Gastrocnemius medialis (tissue), 4 donors: ENCODE results near the gene ERBB2.

ENCODE experiments used
- POLR2A ChIP-seq, 2 donors: fragments of 450-650 bp; IDR thresholded peaks; one replicate each; pipeline ENCODE4 v1.6.1; 2017; ENCODE audit warnings: antibody characterized with exemption in 2 of 2, mild to moderate bottlenecking in 2 of 2, moderate library complexity in 2 of 2
- TF ChIP-seq, protein P1 (sequence below), 5 experiments: fragments of 450-650 bp in 3 of 5; fragments of 200-600 bp in 2 of 5; sonication (generic) in 2 of 5; IDR thresholded peaks in 4 of 5; conservative IDR thresholded peaks in 1 of 5; 1 replicate in 4 of 5; 2 replicates in 1 of 5; pipeline ENCODE4 v1.5.1; 2016 to 2019; ENCODE audit warnings: antibody characterized with exemption in 5 of 5, mild to moderate bottlenecking in 3 of 5, moderate library complexity in 3 of 5

DNA sequence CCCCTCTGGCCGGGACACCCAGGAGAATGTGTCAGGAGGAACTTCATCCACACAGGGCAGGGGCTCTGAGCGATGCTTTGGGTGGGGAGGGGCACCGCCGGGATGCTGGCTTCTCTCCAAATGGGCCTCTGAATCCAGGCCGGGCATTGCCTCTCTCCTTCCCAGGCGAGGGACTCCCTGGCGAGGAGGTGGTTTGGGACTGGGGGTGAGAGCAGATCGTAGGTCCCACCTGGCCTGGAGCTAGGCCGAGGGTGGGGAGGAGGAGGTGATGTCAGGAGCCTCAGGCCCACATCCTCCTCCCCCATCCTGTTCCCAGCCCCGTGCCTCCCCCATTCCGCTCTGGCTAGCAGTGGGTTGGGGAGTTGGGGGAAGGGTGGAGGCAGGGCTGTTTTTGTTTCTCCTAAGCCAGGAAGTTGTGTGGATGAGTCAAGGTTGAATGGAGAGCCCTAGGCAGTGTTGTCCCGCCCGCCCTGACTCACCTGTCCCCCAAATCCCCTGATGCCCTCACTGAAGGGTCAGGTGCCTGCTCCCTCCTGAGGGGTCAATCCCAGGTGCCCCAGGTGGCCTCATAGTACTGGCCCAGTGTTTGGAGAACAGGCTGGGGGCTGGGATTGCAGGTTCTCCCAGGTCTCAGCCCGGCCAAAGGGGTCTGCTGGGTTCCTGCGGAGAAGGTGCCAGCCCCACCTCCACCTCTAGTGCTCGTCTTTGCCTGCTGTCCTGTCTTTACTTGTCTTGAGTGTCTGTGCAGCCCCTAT lies 40.7 kb downstream of the ERBB2 start:
- TF ChIP-seq, protein P1, sequence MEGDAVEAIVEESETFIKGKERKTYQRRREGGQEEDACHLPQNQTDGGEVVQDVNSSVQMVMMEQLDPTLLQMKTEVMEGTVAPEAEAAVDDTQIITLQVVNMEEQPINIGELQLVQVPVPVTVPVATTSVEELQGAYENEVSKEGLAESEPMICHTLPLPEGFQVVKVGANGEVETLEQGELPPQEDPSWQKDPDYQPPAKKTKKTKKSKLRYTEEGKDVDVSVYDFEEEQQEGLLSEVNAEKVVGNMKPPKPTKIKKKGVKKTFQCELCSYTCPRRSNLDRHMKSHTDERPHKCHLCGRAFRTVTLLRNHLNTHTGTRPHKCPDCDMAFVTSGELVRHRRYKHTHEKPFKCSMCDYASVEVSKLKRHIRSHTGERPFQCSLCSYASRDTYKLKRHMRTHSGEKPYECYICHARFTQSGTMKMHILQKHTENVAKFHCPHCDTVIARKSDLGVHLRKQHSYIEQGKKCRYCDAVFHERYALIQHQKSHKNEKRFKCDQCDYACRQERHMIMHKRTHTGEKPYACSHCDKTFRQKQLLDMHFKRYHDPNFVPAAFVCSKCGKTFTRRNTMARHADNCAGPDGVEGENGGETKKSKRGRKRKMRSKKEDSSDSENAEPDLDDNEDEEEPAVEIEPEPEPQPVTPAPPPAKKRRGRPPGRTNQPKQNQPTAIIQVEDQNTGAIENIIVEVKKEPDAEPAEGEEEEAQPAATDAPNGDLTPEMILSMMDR (IDR thresholded peaks at IDR 0.05 in 4 of 5, conservative IDR thresholded peaks at IDR 0.05 in 1 of 5) = no peak
- no peak for TF ChIP-seq POLR2A (IDR thresholded peaks at IDR 0.05)
